Mesenchymal stem cell (in vitro differentiated cells and primary cell): ENCODE results near the gene ERC2.

Experiments
- DNase-seq: peaks from one replicate; pipeline ENCODE4 v3.0.0-alpha.2; 2013
- H2AFZ ChIP-seq: one replicate; pipeline ENCODE4 v1.6.1; 2013; ENCODE audit warnings: low read depth, mild to moderate bottlenecking, control low read depth, inconsistent platforms, low read length, moderate library complexity
- H2AK5ac ChIP-seq: 2 replicates; pipeline ENCODE4 v1.6.1; 2013; ENCODE audit warnings: low read length, moderate library complexity, mild to moderate bottlenecking, inconsistent platforms; ENCODE audit not compliant: severe bottlenecking
- H2BK120ac ChIP-seq: one replicate; pipeline ENCODE4 v1.6.1; 2013; ENCODE audit warnings: low read depth, mild to moderate bottlenecking, inconsistent platforms, low read length, moderate library complexity
- H2BK12ac ChIP-seq, 2 experiments: one replicate each; pipeline ENCODE4 v1.6.1; 2013; ENCODE audit warnings: inconsistent platforms in 2 of 2, low read length in 2 of 2, mild to moderate bottlenecking in 2 of 2, moderate library complexity in 2 of 2, control low read depth in 1 of 2
- H2BK15ac ChIP-seq: one replicate; pipeline ENCODE4 v1.6.1; 2013; ENCODE audit warnings: mild to moderate bottlenecking, low read depth, inconsistent platforms; ENCODE audit not compliant: poor library complexity, severe bottlenecking
- H2BK5ac ChIP-seq: 2 replicates; pipeline ENCODE4 v1.6.1; 2013; ENCODE audit warnings: low read depth, mild to moderate bottlenecking, low read length, control low read depth, inconsistent platforms; ENCODE audit not compliant: poor library complexity, severe bottlenecking
- H3K14ac ChIP-seq, 2 experiments: one replicate each; pipeline ENCODE4 v1.6.1; 2013; ENCODE audit warnings: inconsistent platforms in 2 of 2, low read length in 2 of 2, control low read depth in 1 of 2, mild to moderate bottlenecking in 1 of 2, moderate library complexity in 1 of 2
- H3K18ac ChIP-seq, 2 experiments: one replicate each; pipeline ENCODE4 v1.6.1; 2013; ENCODE audit warnings: inconsistent platforms in 2 of 2, low read length in 2 of 2, control low read depth in 1 of 2, low read depth in 1 of 2, mild to moderate bottlenecking in 1 of 2
- H3K23ac ChIP-seq, 2 experiments: one replicate each; pipeline ENCODE4 v1.6.1; 2013; ENCODE audit warnings: inconsistent platforms in 2 of 2, low read length in 2 of 2, mild to moderate bottlenecking in 2 of 2, moderate library complexity in 2 of 2, control low read depth in 1 of 2
- H3K27ac ChIP-seq: 2 replicates; pipeline ENCODE4 v1.5.1; 2013; ENCODE audit warnings: mild to moderate bottlenecking, moderate library complexity, low read length, control low read depth, inconsistent platforms; ENCODE audit not compliant: poor library complexity, severe bottlenecking
- H3K27me3 ChIP-seq, 2 experiments: 2 replicates each; pipeline versions ENCODE4 v1.6.1 to v1.7.0; 2013; ENCODE audit warnings: low read length in 2 of 2, mild to moderate bottlenecking in 2 of 2, moderate library complexity in 2 of 2, control low read depth in 1 of 2, inconsistent platforms in 1 of 2; ENCODE audit not compliant: control insufficient read depth in 1 of 2, insufficient read depth in 1 of 2
- H3K36me3 ChIP-seq, 2 experiments: 2 replicates each; pipeline versions ENCODE4 v1.6.1 to v1.7.0; 2013; ENCODE audit warnings: low read length in 2 of 2, control low read depth in 1 of 2, inconsistent platforms in 1 of 2, low read depth in 1 of 2, mild to moderate bottlenecking in 1 of 2; ENCODE audit not compliant: insufficient read depth in 2 of 2, control insufficient read depth in 1 of 2
- H3K4ac ChIP-seq, 2 experiments: one replicate each; pipeline ENCODE4 v1.6.1; 2013; ENCODE audit warnings: inconsistent platforms in 2 of 2, low read length in 2 of 2, mild to moderate bottlenecking in 2 of 2, moderate library complexity in 2 of 2, control low read depth in 1 of 2, low read depth in 1 of 2
- H3K4me1 ChIP-seq: 2 replicates; pipeline ENCODE4 v1.6.1; 2013; ENCODE audit warnings: low read depth, low read length, control low read depth; ENCODE audit not compliant: control insufficient read depth, insufficient read depth
- H3K4me2 ChIP-seq: 2 replicates; pipeline ENCODE4 v1.6.1; 2013; ENCODE audit warnings: low read length, mild to moderate bottlenecking, inconsistent platforms; ENCODE audit not compliant: poor library complexity, severe bottlenecking
- H3K4me3 ChIP-seq, 2 experiments: 2 replicates each; pipeline versions ENCODE4 v1.5.1 to v1.7.0; 2013; ENCODE audit warnings: low read length in 2 of 2, mild to moderate bottlenecking in 2 of 2, control low read depth in 1 of 2, low read depth in 1 of 2; ENCODE audit not compliant: insufficient read depth in 1 of 2
- H3K79me1 ChIP-seq: replicated peaks from 2 replicates; pipeline ENCODE4 v1.6.1; 2013; ENCODE audit warnings: mild to moderate bottlenecking, control low read depth, low read length, inconsistent platforms; ENCODE audit not compliant: poor library complexity, severe bottlenecking
- H3K9ac ChIP-seq: 2 replicates; pipeline ENCODE4 v1.7.0; 2013; ENCODE audit warnings: mild to moderate bottlenecking, low read length, moderate library complexity
- H3K9me3 ChIP-seq: 2 replicates; pipeline ENCODE4 v1.7.0; 2013; ENCODE audit warnings: mild to moderate bottlenecking, low read length; ENCODE audit not compliant: control insufficient read depth
- H4K8ac ChIP-seq: one replicate; pipeline ENCODE4 v1.6.1; 2013; ENCODE audit warnings: inconsistent platforms, mild to moderate bottlenecking, low read length, moderate library complexity
- H4K91ac ChIP-seq: one replicate; pipeline ENCODE4 v1.6.1; 2013; ENCODE audit warnings: mild to moderate bottlenecking, low read length, inconsistent platforms
- WGBS: methylation state at CpG from one replicate; pipeline ENCODE4 v1.1.7; 2013; ENCODE audit warnings: mixed read lengths; 5-methylcytosine and 5-hydroxymethylcytosine counted together

The ERC2 gene

GRCh38 chr3:56323986-56324420, 144.3 kb downstream of the ERC2 start:
- Histone ChIP-seq H3K14ac (no peak overlapping the region), H3K18ac (no peak overlapping the region), H3K4me2 (no peak overlapping the region), H3K9ac (peak overlapping the region; percentile 58), H3K23ac (no peak overlapping the region), H3K9me3 (no peaks in the 10 kb centered on the region), H2BK12ac (no peak overlapping the region), H2BK5ac (no peak overlapping the region), H3K79me1 (no peaks in the 10 kb centered on the region), H2BK15ac (no peak overlapping the region), H3K4ac (no peak overlapping the region), H3K27ac (peak overlapping the region; percentile 23), H3K4me1 (peaks cover 2% of the 10 kb centered on the region), H3K4me3 (no peak overlapping the region), H2AFZ (no peak overlapping the region), H3K27me3 (no peaks in the 10 kb centered on the region), H3K36me3 (no peaks in the 10 kb centered on the region), H4K91ac (no peak overlapping the region), H2BK120ac (no peak overlapping the region), H2AK5ac (no peak overlapping the region), H4K8ac (no peak overlapping the region)
- WGBS, result 32% methylated on average over 2 of the region's 2 CpGs
- DNase-seq, result peak; percentile 96

DNA sequence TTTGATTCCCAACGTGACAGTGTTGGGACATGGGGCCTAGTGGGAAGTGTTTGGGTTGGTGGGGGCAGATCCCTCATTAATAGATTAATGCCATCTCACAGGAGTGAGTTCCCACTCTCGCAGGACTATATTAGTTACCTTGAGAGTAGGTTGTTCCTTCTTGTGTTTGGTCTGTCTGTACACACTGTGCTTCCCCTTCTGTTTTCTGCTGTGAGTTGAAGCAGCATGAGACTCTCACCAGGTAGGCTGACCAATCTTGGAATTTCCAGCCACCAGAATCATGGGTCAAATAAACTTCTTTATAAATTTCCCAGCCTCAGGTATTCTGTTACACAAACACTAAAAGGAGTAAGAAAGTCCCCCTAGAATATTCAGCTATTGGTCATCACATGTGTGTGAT, 145.4 kb downstream of the ERC2 start:
- Histone ChIP-seq H3K79me1 (no peaks in the 10 kb centered on the region), H2BK120ac (no peak overlapping the region), H3K23ac (no peak overlapping the region), H3K9ac (no peak overlapping the region), H3K27me3 (no peaks in the 10 kb centered on the region), H3K36me3 (no peaks in the 10 kb centered on the region), H3K14ac (no peak overlapping the region), H3K4me3 (no peak overlapping the region), H3K4ac (no peak overlapping the region), H2BK15ac (no peak overlapping the region), H3K4me2 (no peak overlapping the region), H3K9me3 (no peaks in the 10 kb centered on the region), H4K91ac (no peak overlapping the region), H3K27ac (no peak overlapping the region), H2BK12ac (no peak overlapping the region), H4K8ac (no peak overlapping the region), H2AFZ (no peak overlapping the region), H3K18ac (no peak overlapping the region), H2BK5ac (no peak overlapping the region), H3K4me1 (peaks cover 2% of the 10 kb centered on the region), H2AK5ac (no peak overlapping the region)
- 91% methylated on average over 1 of the region's 2 CpGs for WGBS
- DNase-seq, result peak; percentile 4

- H2BK120ac ChIP-seq, result no peak overlapping the region
- WGBS, result 100% methylated on average over 1 of the region's 2 CpGs
- H3K23ac ChIP-seq, result no peak overlapping the region
- no peak overlapping the region for H2BK15ac ChIP-seq
- H3K36me3 ChIP-seq, result no peaks in the 10 kb centered on the region
- H3K18ac ChIP-seq, result no peak overlapping the region
- no peak overlapping the region for H3K4me3 ChIP-seq
- no peak overlapping the region for H4K91ac ChIP-seq
- no peaks in the 10 kb centered on the region for H3K27me3 ChIP-seq
- no peak overlapping the region for H2BK5ac ChIP-seq
- no peak overlapping the region for H4K8ac ChIP-seq
- H3K79me1 ChIP-seq, result no peaks in the 10 kb centered on the region
- H3K9me3 ChIP-seq, result no peaks in the 10 kb centered on the region
- no peak overlapping the region for H2BK12ac ChIP-seq
- no peak overlapping the region for H3K14ac ChIP-seq
- H3K27ac ChIP-seq, result no peak overlapping the region
- DNase-seq, result no peak
- no peak overlapping the region for H2AFZ ChIP-seq
- H3K9ac ChIP-seq, result no peak overlapping the region
- no peak overlapping the region for H3K4me2 ChIP-seq
- H3K4ac ChIP-seq, result no peak overlapping the region
- H2AK5ac ChIP-seq, result no peak overlapping the region
- peaks cover 2% of the 10 kb centered on the region for H3K4me1 ChIP-seq
Measured at GRCh38 chr3:56321892-56322291, 146.4 kb downstream of the ERC2 start.

GRCh38 chr3:56321383-56321782, 146.9 kb downstream of the ERC2 start:
- H2BK12ac ChIP-seq, result no peak overlapping the region
- no peak overlapping the region for H4K91ac ChIP-seq
- no peak overlapping the region for H3K18ac ChIP-seq
- no peaks in the 10 kb centered on the region for H3K27me3 ChIP-seq
- no peak overlapping the region for H2AK5ac ChIP-seq
- H2BK15ac ChIP-seq, result no peak overlapping the region
- H3K36me3 ChIP-seq, result no peaks in the 10 kb centered on the region
- H4K8ac ChIP-seq, result no peak overlapping the region
- no peak overlapping the region for H2BK5ac ChIP-seq
- no peak overlapping the region for H2AFZ ChIP-seq
- H3K27ac ChIP-seq, result no peak overlapping the region
- H3K23ac ChIP-seq, result no peak overlapping the region
- H3K4ac ChIP-seq, result no peak overlapping the region
- no peaks in the 10 kb centered on the region for H3K79me1 ChIP-seq
- no peak overlapping the region for H3K4me2 ChIP-seq
- H3K9ac ChIP-seq, result no peak overlapping the region
- H3K9me3 ChIP-seq, result no peaks in the 10 kb centered on the region
- H3K4me1 ChIP-seq, result peaks cover 2% of the 10 kb centered on the region
- peak; percentile 10 for DNase-seq
- no peak overlapping the region for H3K14ac ChIP-seq
- no CpG with 5 or more reads among the region's 1 CpG for WGBS
- H2BK120ac ChIP-seq, result no peak overlapping the region
- H3K4me3 ChIP-seq, result no peak overlapping the region
